ENCODE results near the gene MRPL19.

DNA sequence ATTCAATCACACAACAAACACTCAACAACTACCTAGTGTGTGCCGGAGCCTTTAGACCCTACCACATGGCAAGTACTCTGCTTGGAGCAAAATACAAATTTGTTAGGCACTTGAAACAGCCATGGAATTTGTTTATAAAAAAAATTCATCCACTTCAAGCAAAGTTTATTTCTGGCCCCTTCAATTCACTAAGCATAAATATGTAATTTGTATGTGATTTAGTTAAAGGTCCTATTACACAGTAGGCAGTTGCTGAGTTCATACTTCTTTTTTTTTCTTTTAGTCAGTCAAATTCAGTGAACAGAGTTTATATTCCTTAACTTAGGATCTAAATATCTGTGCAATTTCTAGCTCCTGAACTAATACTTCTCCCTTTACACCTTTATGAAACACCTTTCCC is 41.6 kb downstream of the MRPL19 start:
- no peak for TF ChIP-seq POLR2A (IDR thresholded peaks at IDR 0.05)
- TF ChIP-seq, protein P1, sequence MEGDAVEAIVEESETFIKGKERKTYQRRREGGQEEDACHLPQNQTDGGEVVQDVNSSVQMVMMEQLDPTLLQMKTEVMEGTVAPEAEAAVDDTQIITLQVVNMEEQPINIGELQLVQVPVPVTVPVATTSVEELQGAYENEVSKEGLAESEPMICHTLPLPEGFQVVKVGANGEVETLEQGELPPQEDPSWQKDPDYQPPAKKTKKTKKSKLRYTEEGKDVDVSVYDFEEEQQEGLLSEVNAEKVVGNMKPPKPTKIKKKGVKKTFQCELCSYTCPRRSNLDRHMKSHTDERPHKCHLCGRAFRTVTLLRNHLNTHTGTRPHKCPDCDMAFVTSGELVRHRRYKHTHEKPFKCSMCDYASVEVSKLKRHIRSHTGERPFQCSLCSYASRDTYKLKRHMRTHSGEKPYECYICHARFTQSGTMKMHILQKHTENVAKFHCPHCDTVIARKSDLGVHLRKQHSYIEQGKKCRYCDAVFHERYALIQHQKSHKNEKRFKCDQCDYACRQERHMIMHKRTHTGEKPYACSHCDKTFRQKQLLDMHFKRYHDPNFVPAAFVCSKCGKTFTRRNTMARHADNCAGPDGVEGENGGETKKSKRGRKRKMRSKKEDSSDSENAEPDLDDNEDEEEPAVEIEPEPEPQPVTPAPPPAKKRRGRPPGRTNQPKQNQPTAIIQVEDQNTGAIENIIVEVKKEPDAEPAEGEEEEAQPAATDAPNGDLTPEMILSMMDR (IDR thresholded peaks at IDR 0.05), result no peak

Data from thyroid gland (tissue), 4 donors.